HTR-8/SVneo (cell line): ENCODE data around the gene TAF5.
A peak's percentile ranks its signal among the peaks of the same experiment; 100 is the strongest.
"Not testable (repeated sequence)": the region's sequence is repeated elsewhere in the genome, so short reads cannot be mapped to it uniquely, and the experiment has no call there.

Experiments
- DNase-seq: peaks from one replicate; pipeline ENCODE4 v3.0.0; 2011; ENCODE audit warnings: low spot score, mixed read lengths; ENCODE audit not compliant: insufficient read length
- FAIRE-seq: peaks from 2 replicates; lab custom pipeline; 2011; peaks lifted over from hg19 to GRCh38; lab: Jason Lieb, UNC

The TAF5 gene

DNA sequence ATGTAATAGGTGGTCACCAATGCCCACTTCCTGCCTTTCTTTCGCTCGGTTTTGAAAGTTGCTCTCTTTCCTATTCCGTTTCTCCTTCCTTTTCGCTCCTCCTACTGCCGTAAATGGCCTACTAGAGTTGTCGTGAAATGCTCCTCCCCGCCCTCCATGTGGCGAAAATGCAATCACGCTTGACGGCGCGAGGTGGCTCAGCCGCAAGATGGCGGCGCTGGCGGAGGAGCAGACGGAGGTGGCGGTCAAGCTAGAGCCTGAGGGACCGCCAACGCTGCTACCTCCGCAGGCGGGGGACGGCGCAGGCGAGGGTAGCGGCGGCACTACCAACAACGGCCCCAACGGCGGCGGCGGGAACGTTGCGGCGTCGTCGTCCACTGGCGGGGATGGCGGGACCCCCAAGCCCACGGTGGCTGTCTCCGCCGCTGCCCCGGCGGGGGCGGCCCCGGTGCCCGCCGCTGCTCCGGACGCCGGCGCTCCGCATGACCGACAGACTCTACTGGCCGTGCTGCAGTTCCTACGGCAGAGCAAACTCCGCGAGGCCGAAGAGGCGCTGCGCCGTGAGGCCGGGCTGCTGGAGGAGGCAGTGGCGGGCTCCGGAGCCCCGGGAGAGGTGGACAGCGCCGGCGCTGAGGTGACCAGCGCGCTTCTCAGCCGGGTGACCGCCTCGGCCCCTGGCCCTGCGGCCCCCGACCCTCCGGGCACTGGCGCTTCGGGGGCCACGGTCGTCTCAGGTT lies at the start of gene TAF5:
Gene TAF5, plus strand, starts transcription at position 195 of the 737 bp plus-strand sequence. Its CDS starts 14 bp downstream, at position 209.
- FAIRE-seq (peak; percentile 97), DNase-seq (peak; percentile 90)

GRCh38 chr10:103327906-103328305 lies 39.9 kb upstream of the TAF5 start:
- DNase-seq (no peak), FAIRE-seq (no peak)

DNA sequence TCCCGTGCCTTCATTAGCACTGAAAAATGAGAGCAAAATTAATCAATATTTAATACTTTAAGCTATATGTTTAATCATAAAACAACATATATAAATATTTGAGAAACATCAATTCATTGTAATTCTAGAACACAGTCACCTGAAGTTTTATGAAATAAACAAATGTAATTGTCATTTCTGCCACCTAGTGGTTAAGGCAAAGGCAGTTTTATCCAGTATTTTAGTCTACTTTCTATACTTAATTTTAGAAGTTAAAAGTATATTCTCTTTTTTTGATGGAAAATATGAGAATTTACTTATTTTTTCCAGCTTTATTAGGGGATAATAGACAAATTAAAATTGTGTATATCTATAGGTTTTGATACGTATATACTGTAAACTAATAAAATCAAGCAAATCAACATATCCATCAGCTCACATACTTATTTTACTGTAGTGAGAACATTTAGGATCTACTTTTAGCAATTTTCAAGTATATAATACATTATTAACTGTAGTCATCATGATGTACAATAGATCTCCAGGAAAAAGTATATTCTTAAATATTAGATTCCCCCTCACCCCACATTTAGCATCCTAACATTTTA lies 33.7 kb upstream of the TAF5 start:
- FAIRE-seq (no peak), DNase-seq (peak; percentile 28)

DNA sequence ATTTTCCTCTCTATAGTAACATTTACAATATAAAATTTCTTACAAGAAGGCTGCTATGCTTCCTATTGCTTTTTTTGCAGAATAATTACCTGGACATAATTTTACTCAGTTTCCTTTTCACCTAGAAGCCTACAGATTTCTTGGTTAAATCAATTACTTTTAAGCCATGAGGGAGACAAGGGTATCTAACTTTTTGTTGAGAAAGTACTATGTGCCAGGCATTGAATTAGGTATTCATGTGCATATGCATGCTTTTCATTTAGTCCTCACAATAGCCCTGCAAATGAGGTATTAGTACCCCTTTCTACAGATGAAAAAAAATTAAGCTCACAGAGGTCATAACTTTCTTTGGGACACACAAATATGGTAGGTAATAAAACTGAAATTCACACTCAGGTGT lies 33.2 kb upstream of the TAF5 start:
- FAIRE-seq = no peak
- DNase-seq = no peak

DNA sequence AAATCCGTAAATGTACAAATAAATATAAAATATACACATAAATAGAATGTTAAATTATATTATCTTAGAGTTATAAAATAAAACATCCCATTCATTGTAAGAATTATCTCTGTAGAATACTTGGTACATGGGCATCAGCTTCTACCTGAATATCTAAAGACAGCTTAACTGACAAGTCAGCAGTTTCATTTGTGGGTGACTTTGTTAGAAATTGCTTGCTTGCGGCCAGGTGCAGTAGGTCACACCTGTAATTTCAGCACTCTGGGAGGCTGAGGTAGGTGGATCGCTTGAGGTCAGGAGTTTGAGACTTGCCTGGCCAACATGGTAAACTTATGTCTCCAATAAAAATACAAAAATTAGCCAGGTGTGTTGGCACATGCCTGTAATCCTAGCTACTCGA lies 31.4 kb upstream of the TAF5 start:
- FAIRE-seq (no peak), DNase-seq (no peak)

- FAIRE-seq (no peak), DNase-seq (no peak)
Observed at GRCh38 chr10:103350175-103350516, 17.6 kb upstream of the TAF5 start.

- FAIRE-seq (peak; percentile 88), DNase-seq (peak; percentile 94)
Observed at GRCh38 chr10:103350517-103351260, 17.1 kb upstream of the TAF5 start, which contains the start of gene PCGF6. Gene PCGF6, minus strand, starts transcription at chr10:103351140. Its CDS starts 74 bp downstream, at chr10:103351066.

GRCh38 chr10:103353281-103353680 lies 14.5 kb upstream of the TAF5 start:
- FAIRE-seq (no peak), DNase-seq (no peak)

- DNase-seq, FAIRE-seq: not testable (repeated sequence)
Observed at GRCh38 chr10:103354567-103354966, 13.2 kb upstream of the TAF5 start.

DNA sequence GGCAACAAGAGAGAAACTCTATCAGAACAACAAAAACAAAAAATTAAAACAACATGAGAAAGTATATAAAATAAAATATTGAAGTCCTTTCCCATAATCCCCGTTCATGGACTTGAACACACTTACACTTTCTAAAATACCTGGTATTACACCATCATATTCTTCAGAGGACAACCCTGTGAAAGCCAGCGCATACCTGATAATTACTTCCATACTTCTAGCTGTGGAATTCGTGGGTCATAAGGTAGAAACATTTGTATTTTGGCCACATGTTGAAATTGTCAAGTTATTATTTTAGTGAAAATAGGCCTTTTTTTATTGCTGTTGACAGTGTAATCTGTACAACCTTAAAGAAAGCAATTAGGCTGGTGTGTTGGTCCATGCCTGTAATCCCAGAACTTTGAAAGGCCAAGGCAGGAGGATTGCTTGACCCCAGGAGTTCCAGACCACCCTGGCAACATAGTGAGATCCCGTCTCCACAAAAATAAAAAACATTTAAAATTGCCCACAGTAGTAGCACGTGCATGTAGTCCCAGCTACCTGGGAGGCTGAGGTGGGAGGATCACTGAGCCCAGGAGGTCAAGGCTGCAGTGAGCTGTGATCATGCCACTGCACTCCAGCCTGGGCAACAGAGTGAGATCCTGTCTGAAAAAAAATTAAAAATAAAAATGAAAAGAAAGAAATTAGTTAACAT lies 11.7 kb upstream of the TAF5 start:
- FAIRE-seq (no peak), DNase-seq (no peak)

GRCh38 chr10:103359493-103359892 lies 8.3 kb upstream of the TAF5 start:
- not testable (repeated sequence) for FAIRE-seq, DNase-seq

- not testable (repeated sequence) for FAIRE-seq, DNase-seq
Observed at GRCh38 chr10:103360791-103361190, 7.0 kb upstream of the TAF5 start.

DNA sequence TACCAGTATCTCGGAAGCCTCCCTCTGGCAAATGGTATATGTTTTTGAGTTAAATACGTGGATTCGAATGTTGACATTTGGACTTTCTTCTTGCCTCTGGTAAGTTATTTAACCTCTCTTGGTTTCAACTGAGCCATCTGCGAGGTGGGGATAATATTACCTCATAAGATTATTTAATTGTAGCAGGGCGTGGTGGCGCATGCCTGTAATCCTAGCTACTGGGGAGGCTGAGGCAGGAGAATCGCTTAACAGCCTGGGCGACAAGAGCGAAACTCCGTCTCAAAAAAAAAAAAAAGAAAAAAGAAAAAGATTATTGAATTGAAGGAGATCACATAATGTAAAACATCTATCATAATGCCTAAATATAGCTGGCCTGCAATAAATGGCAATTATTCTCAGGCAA lies 396 bp upstream of the TAF5 start:
- DNase-seq = no peak
- FAIRE-seq = no peak

DNA sequence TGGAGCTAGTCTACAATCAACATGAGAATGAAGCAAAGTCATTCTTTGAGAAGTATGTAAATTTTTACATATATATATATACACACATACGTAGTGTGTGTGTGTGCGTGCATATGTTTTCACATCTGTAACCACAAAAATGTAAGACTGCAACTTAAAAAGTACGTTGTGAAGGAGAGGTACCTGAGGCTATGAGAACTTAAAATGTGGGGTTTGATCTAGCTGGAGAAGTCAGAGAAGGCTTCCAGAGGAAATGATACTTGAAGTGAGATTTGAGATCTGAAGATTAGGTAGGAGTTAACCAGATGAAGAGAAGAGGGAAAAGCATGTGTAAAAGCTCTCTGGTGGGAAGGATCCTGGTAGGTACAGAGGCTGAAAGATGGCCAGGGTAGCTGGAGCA lies 5.8 kb downstream of the TAF5 start:
- DNase-seq (no peak), FAIRE-seq (no peak)

DNA sequence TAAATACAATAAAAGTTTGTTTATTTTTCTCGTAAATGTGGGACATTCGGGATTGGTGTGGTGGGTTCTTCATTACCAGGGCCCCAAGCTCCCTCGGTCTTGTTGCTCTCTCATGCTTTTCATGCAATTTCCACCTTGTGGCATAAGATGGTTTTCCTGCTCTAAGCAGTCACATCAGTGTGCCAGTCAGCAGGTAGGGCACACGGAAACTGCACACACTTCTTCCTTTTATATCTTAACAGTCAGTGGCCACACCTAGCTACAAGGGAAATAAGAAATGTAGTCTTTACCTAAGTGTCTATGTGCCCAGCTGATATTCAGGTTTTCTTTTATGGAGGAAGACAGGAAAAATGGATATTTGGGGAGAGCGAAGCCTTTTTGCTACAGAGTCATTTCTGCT lies 6.5 kb downstream of the TAF5 start:
- no peak for DNase-seq
- FAIRE-seq = no peak

- no peak for DNase-seq
- no peak for FAIRE-seq
Observed at GRCh38 chr10:103382769-103383168, 15.0 kb downstream of the TAF5 start.

GRCh38 chr10:103394180-103394579 lies 26.4 kb downstream of the TAF5 start:
- FAIRE-seq (no peak), DNase-seq (no peak)

GRCh38 chr10:103395754-103396066 lies 27.9 kb downstream of the TAF5 start:
- FAIRE-seq (no peak), DNase-seq (peak; percentile 15)

- FAIRE-seq (peak; percentile 94), DNase-seq (peak; percentile 99)
Observed at GRCh38 chr10:103396067-103396788, 28.5 kb downstream of the TAF5 start, which contains the start of the genes ATP5MK and PDCD11. Gene ATP5MK, minus strand, starts transcription at chr10:103396475. Its CDS starts 4,018 bp downstream, at chr10:103392457. Gene PDCD11, plus strand, starts transcription at chr10:103396626. Its CDS starts 1,801 bp downstream, at chr10:103398427.

DNA sequence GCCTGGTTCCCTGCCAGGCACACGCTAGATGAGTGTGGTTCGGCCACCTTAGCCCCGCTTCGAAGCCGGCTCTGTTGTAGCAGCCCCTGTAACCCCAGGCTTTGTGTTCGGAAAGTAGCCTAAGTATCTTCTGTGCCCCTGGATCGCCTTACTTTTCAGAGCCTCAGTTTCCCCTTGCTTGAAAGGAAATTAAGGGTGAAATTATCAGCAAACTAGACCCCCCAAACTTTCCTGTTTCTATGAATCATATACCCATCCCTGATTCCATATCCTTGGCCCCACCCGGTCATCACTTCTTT lies 29.0 kb downstream of the TAF5 start:
- FAIRE-seq = no peak
- DNase-seq = no peak
